OCI-LY3 (cell line): ENCODE data around the gene OR2L8.

Experiments
- H2AFZ ChIP-seq: fragments of 200-600, 300-600 bp; shearing (Covaris generic); 2 replicates; pipeline ENCODE4 v1.6.0; 2014; ENCODE audit warnings: antibody characterized with exemption, low read depth, low read length
- H3K27ac ChIP-seq: fragments of 200-600, 300-600 bp; sonication (generic); 2 replicates; pipeline ENCODE4 v1.5.1; 2014; ENCODE audit warnings: mild to moderate bottlenecking, low read length, moderate library complexity, mixed read lengths
- H3K27me3 ChIP-seq: fragments of 200-600, 300-600 bp; sonication (generic); 2 replicates; pipeline ENCODE4 v1.6.1; 2014; ENCODE audit warnings: low read depth, low read length, mixed read lengths
- H3K36me3 ChIP-seq: fragments of 200-600, 300-600 bp; sonication (generic); replicated peaks from 2 replicates; pipeline ENCODE3; 2014; ENCODE audit warnings: low read depth, low read length, mixed read lengths
- H3K4me1 ChIP-seq: fragments of 300-600, 200-600 bp; sonication (generic); 2 replicates; pipeline ENCODE4 v1.6.1; 2014; ENCODE audit warnings: low read length, mixed read lengths
- H3K4me2 ChIP-seq: fragments of 200-600, 300-600 bp; sonication (generic); 2 replicates; pipeline ENCODE4 v1.6.1; 2014; ENCODE audit warnings: low read length, mixed read lengths
- H3K4me3 ChIP-seq: fragments of 300-600, 200-600 bp; sonication (generic); 2 replicates; pipeline ENCODE4 v1.5.1; 2014; ENCODE audit warnings: antibody characterized with exemption, mild to moderate bottlenecking, low read length, moderate library complexity
- H3K79me2 ChIP-seq: fragments of 300-600, 200-600 bp; shearing (Covaris generic); 2 replicates; pipeline ENCODE4 v1.6.1; 2014; ENCODE audit warnings: mild to moderate bottlenecking, low read length, mixed read lengths
- H3K9ac ChIP-seq: fragments of 300-600, 200-600 bp; shearing (Covaris generic); 2 replicates; pipeline ENCODE4 v1.6.0; 2014; ENCODE audit warnings: mild to moderate bottlenecking, low read length, moderate library complexity
- H3K9me3 ChIP-seq: fragments of 200-600, 300-600 bp; shearing (Covaris generic); 2 replicates; pipeline ENCODE4 v1.6.1; 2014; ENCODE audit warnings: low read length, mixed read lengths; ENCODE audit not compliant: insufficient read depth
- H4K20me1 ChIP-seq: fragments of 200-600, 300-600 bp; sonication (generic); 2 replicates; pipeline ENCODE4 v1.6.1; 2016; ENCODE audit warnings: low read length, mixed read lengths; ENCODE audit not compliant: insufficient read depth
- CTCF ChIP-seq: fragments of 200-600, 300-600 bp; sonication (generic); IDR thresholded peaks from 2 replicates; pipeline ENCODE4 v1.5.1; 2014; ENCODE audit warnings: antibody characterized with exemption, low read length, low read depth
- EZH2phosphoT487 ChIP-seq: fragments of 200-600 bp; shearing (Covaris generic); IDR thresholded peaks from 2 replicates; pipeline ENCODE4 v1.6.1; 2018; ENCODE audit warnings: antibody characterized with exemption, mixed run types, low read depth

Gene OR2L8

GRCh38 chr1:247966532-247967204 is 18.0 kb downstream of the OR2L8 start:
- no peaks in the 10 kb centered on the region for H3K27me3 ChIP-seq
- H3K79me2 ChIP-seq: no peaks in the 10 kb centered on the region
- H3K9me3 ChIP-seq: no peaks in the 10 kb centered on the region
- no peaks in the 10 kb centered on the region for H3K36me3 ChIP-seq
- peaks cover 9% of the 10 kb centered on the region for H3K4me1 ChIP-seq
- peak overlapping the region; percentile 31 for H3K4me2 ChIP-seq
- H4K20me1 ChIP-seq: no peaks in the 10 kb centered on the region
- H3K9ac ChIP-seq: no peak overlapping the region
- H2AFZ ChIP-seq: no peak overlapping the region
- TF ChIP-seq CTCF: no peak
- H3K27ac ChIP-seq: no peak overlapping the region
- H3K4me3 ChIP-seq: peak overlapping the region; percentile 7; the same call in 1 of the 2 replicates

- Histone ChIP-seq H3K27ac (no peak overlapping the region), H3K4me1 (no peaks in the 10 kb centered on the region), H3K79me2 (no peaks in the 10 kb centered on the region), H3K36me3 (no peaks in the 10 kb centered on the region), H4K20me1 (no peaks in the 10 kb centered on the region), H3K27me3 (no peaks in the 10 kb centered on the region), H2AFZ (no peak overlapping the region), H3K4me2 (no peak overlapping the region), H3K9me3 (no peaks in the 10 kb centered on the region), H3K9ac (no peak overlapping the region), H3K4me3 (no peak overlapping the region)
- TF ChIP-seq EZH2phosphoT487 (no peak), CTCF (no peak)
Measured at GRCh38 chr1:247992986-247993385, 44.3 kb downstream of the OR2L8 start.

GRCh38 chr1:247998811-247999210 is 50.2 kb downstream of the OR2L8 start:
- Histone ChIP-seq H3K4me3 (no peak overlapping the region), H3K9ac (no peak overlapping the region), H3K9me3 (no peaks in the 10 kb centered on the region), H3K79me2 (no peaks in the 10 kb centered on the region), H2AFZ (no peak overlapping the region), H3K4me2 (no peak overlapping the region), H3K27me3 (no peaks in the 10 kb centered on the region), H3K36me3 (no peaks in the 10 kb centered on the region), H3K4me1 (no peaks in the 10 kb centered on the region), H4K20me1 (no peaks in the 10 kb centered on the region), H3K27ac (no peak overlapping the region)
- TF ChIP-seq CTCF (no peak), EZH2phosphoT487 (no peak)
